ENCODE measurements around the gene NTMT1.

The NTMT1 gene

GRCh38 chr9:129597355-129598088, 28.4 kb upstream of the NTMT1 start:
- DNase-seq = no peak

GRCh38 chr9:129598089-129598596, 27.8 kb upstream of the NTMT1 start:
- no peak for DNase-seq

- DNase-seq = no peak
Measured at GRCh38 chr9:129601082-129601674, 24.8 kb upstream of the NTMT1 start.

GRCh38 chr9:129602598-129603415, 23.2 kb upstream of the NTMT1 start:
- DNase-seq = no peak

GRCh38 chr9:129604056-129604765, 21.8 kb upstream of the NTMT1 start:
- DNase-seq = peak; percentile 31

- no peak for DNase-seq
Measured at GRCh38 chr9:129604766-129605163, 21.2 kb upstream of the NTMT1 start.

GRCh38 chr9:129606161-129607026, 19.6 kb upstream of the NTMT1 start:
- DNase-seq = no peak

GRCh38 chr9:129607027-129607387, 19.0 kb upstream of the NTMT1 start:
- no peak for DNase-seq

GRCh38 chr9:129608561-129609481, 17.1 kb upstream of the NTMT1 start:
- DNase-seq = no peak

GRCh38 chr9:129609486-129610212, 16.3 kb upstream of the NTMT1 start:
- DNase-seq = no peak

GRCh38 chr9:129610213-129610472, 15.8 kb upstream of the NTMT1 start:
- no peak for DNase-seq

GRCh38 chr9:129610473-129611306, 15.3 kb upstream of the NTMT1 start:
- DNase-seq = peak; percentile 42

- no peak for DNase-seq
Measured at GRCh38 chr9:129611307-129611800, 14.6 kb upstream of the NTMT1 start.

- no peak for DNase-seq
Measured at GRCh38 chr9:129612123-129612522, 13.8 kb upstream of the NTMT1 start.

- peak; percentile 62 for DNase-seq
Measured at GRCh38 chr9:129612815-129613519, 13.0 kb upstream of the NTMT1 start.

- DNase-seq = peak; percentile 75
Measured at GRCh38 chr9:129613520-129614175, 12.3 kb upstream of the NTMT1 start.

GRCh38 chr9:129614932-129615331, 11.0 kb upstream of the NTMT1 start:
- DNase-seq = no peak

All from NCI-H1092 treated with DMSO at 0.1 percent for 48 hours (cell line).